IMR-90 (cell line): ENCODE measurements around the gene GPR15. TPM values are rescaled to one million over a fixed set of nuclear protein-coding genes. Genes with fewer than 3 reads are reported as not detected.

Source experiments
- ATAC-seq: fragments of 200-7000 bp; cut with Tn5 transposase; 2 replicates; pipeline ENCODE4 v1.9.1; 2020; ENCODE audit warnings: low read depth, mild to moderate bottlenecking, moderate library complexity
- BruUV-seq: library from RNA; stranded (reverse); fragments of 400-500 nt; replicated peaks from 2 replicates; lab custom pipeline; 2021; lab: Mats Ljungman, UMichigan
- CTCF ChIA-PET: fragments of 300-600 bp; formaldehyde crosslinking; extraction: SDS; loops from one replicate; lab custom pipeline; 2021; ENCODE audit warnings: antibody characterized with exemption; lab: Yijun Ruan, JAX
- POLR2A ChIA-PET: fragments of 300-600 bp; sonication (Branson Sonifier 250); formaldehyde crosslinking; loops from one replicate; lab custom pipeline; 2022; ENCODE audit warnings: antibody characterized with exemption; ENCODE audit not compliant: unreplicated experiment; lab: Charles Lee
- DNase-seq: peaks from one replicate; pipeline ENCODE4 v3.0.0; 2013
- H2AFZ ChIP-seq: replicated peaks from 2 replicates; pipeline ENCODE3; 2013; ENCODE audit warnings: low read length, mild to moderate bottlenecking; ENCODE audit not compliant: poor library complexity
- H2AK5ac ChIP-seq: 2 replicates; pipeline ENCODE4 v1.6.1; 2013; ENCODE audit warnings: low read depth, low read length, inconsistent platforms
- H2AK9ac ChIP-seq: replicated peaks from 2 replicates; pipeline ENCODE3; 2013; ENCODE audit warnings: mild to moderate bottlenecking, low read depth, low read length, moderate library complexity; ENCODE audit not compliant: poor library complexity
- H2BK120ac ChIP-seq: 2 replicates; pipeline ENCODE4 v1.6.1; 2013; ENCODE audit warnings: low read depth, low read length, inconsistent platforms
- H2BK15ac ChIP-seq: 3 replicates; pipeline ENCODE4 v1.6.1; 2013; ENCODE audit warnings: low read depth, low read length, inconsistent platforms
- H2BK20ac ChIP-seq: 2 replicates; pipeline ENCODE4 v1.6.1; 2013; ENCODE audit warnings: low read depth, mild to moderate bottlenecking, inconsistent platforms, low read length, moderate library complexity
- H2BK5ac ChIP-seq: 2 replicates; pipeline ENCODE4 v1.6.1; 2013; ENCODE audit warnings: mild to moderate bottlenecking, low read depth, low read length, inconsistent platforms; ENCODE audit not compliant: poor library complexity, severe bottlenecking
- H3K14ac ChIP-seq: replicated peaks from 2 replicates; pipeline ENCODE4 v1.6.1; 2013; ENCODE audit warnings: low read depth, low read length, inconsistent platforms
- H3K18ac ChIP-seq: 2 replicates; pipeline ENCODE4 v1.6.1; 2013; ENCODE audit warnings: low read depth, low read length, control low read depth
- H3K23ac ChIP-seq: 2 replicates; pipeline ENCODE4 v1.6.1; 2013; ENCODE audit warnings: low read depth, low read length, inconsistent platforms
- H3K27ac ChIP-seq: 2 replicates; pipeline ENCODE4 v1.5.1; 2013; ENCODE audit warnings: mild to moderate bottlenecking, control low read depth, low read length; ENCODE audit not compliant: insufficient read depth
- H3K27me3 ChIP-seq: 2 replicates; pipeline ENCODE4 v1.6.1; 2013; ENCODE audit warnings: low read length; ENCODE audit not compliant: control insufficient read depth, insufficient read depth
- H3K36me3 ChIP-seq: 2 replicates; pipeline ENCODE4 v1.6.1; 2013; ENCODE audit warnings: low read length, mixed read lengths; ENCODE audit not compliant: control insufficient read depth, insufficient read depth
- H3K4ac ChIP-seq: 2 replicates; pipeline ENCODE4 v1.6.1; 2013; ENCODE audit warnings: low read depth, low read length, inconsistent platforms
- H3K4me1 ChIP-seq: 2 replicates; pipeline ENCODE4 v1.6.1; 2013; ENCODE audit warnings: low read length, mixed read lengths; ENCODE audit not compliant: control insufficient read depth, insufficient read depth
- H3K4me2 ChIP-seq: 2 replicates; pipeline ENCODE4 v1.6.1; 2013; ENCODE audit warnings: low read depth, mild to moderate bottlenecking, control low read depth, low read length, moderate library complexity
- H3K4me3 ChIP-seq: 2 replicates; pipeline ENCODE4 v1.5.1; 2013; ENCODE audit warnings: low read depth, mild to moderate bottlenecking, control low read depth, low read length, moderate library complexity; ENCODE audit not compliant: insufficient read depth
- H3K56ac ChIP-seq: 2 replicates; pipeline ENCODE4 v1.6.1; 2013; ENCODE audit warnings: low read length, inconsistent platforms; ENCODE audit not compliant: insufficient read depth; ENCODE audit errors: extremely low read depth
- H3K79me1 ChIP-seq, 2 experiments: 2 replicates each; pipeline ENCODE4 v1.6.1; 2013; ENCODE audit warnings: low read length in 2 of 2, inconsistent platforms in 1 of 2, low read depth in 1 of 2
- H3K9ac ChIP-seq: 2 replicates; pipeline ENCODE4 v1.6.1; 2013; ENCODE audit warnings: low read depth, low read length, control low read depth
- H3K9me1 ChIP-seq: 2 replicates; pipeline ENCODE4 v1.6.1; 2013; ENCODE audit warnings: low read length, inconsistent platforms; ENCODE audit not compliant: insufficient read depth
- H3K9me3 ChIP-seq: 2 replicates; pipeline ENCODE4 v1.6.1; 2013; ENCODE audit warnings: low read length; ENCODE audit not compliant: control insufficient read depth, insufficient read depth
- H4K20me1 ChIP-seq: 2 replicates; pipeline ENCODE4 v1.6.1; 2013; ENCODE audit warnings: low read length, inconsistent platforms; ENCODE audit not compliant: insufficient read depth
- H4K5ac ChIP-seq: 2 replicates; pipeline ENCODE4 v1.6.1; 2013; ENCODE audit warnings: mild to moderate bottlenecking, low read depth, low read length, control low read depth
- H4K8ac ChIP-seq, 2 experiments: 2 replicates each; pipeline ENCODE4 v1.6.1; 2013; ENCODE audit warnings: low read depth in 2 of 2, low read length in 2 of 2, control low read depth in 1 of 2, inconsistent platforms in 1 of 2
- H4K91ac ChIP-seq: 2 replicates; pipeline ENCODE4 v1.6.1; 2013; ENCODE audit warnings: low read depth, low read length, inconsistent platforms; ENCODE audit not compliant: insufficient read depth
- CEBPB ChIP-seq: IDR thresholded peaks from 2 replicates; pipeline ENCODE4 v1.6.1; 2012; ENCODE audit warnings: low read depth, low read length, improper control_type of control experiment
- MAFK ChIP-seq: IDR thresholded peaks from 2 replicates; pipeline ENCODE4 v1.6.1; 2012; ENCODE audit warnings: low read depth, low read length, improper control_type of control experiment
- MXI1 ChIP-seq: IDR thresholded peaks from 2 replicates; pipeline ENCODE4 v1.6.1; 2012; ENCODE audit warnings: low read depth, mild to moderate bottlenecking, low read length, moderate library complexity, borderline replicate concordance
- NFE2L2 ChIP-seq: fragments of 150-350 bp; IDR thresholded peaks from 2 replicates; pipeline ENCODE4 v1.6.1; 2016; ENCODE audit warnings: low read depth, mild to moderate bottlenecking, low read length
- POLR2A ChIP-seq: IDR thresholded peaks from 2 replicates; pipeline ENCODE4 v1.6.1; 2012; ENCODE audit warnings: mild to moderate bottlenecking, low read depth, low read length
- SMC3 ChIP-seq: fragments of 150-350 bp; IDR thresholded peaks from 2 replicates; pipeline ENCODE4 v1.6.1; 2016; ENCODE audit warnings: low read depth, mild to moderate bottlenecking, antibody characterized with exemption, low read length, moderate library complexity
- WGBS, 2 experiments: methylation state at CpG; one replicate each; pipeline versions ENCODE4 v1.1.5 to v1.1.7; 2013; ENCODE audit warnings: missing lambda C conversion rate in 2 of 2; ENCODE audit not compliant: insufficient read length in 1 of 2; ENCODE audit errors: extremely low coverage in 2 of 2; 5-methylcytosine and 5-hydroxymethylcytosine counted together
- dilution Hi-C: fragments of 300-500 bp; cut with HindIII; formaldehyde crosslinking; loops from one replicate; pipeline ENCODE4 v1.14.3; 2018; ENCODE audit warnings: low sequenced_read_pairs; ENCODE audit not compliant: unreplicated experiment
- in situ Hi-C: fragments of 300-500 bp; cut with MboI; formaldehyde crosslinking; loops from 3 replicates; pipeline ENCODE4 v1.14.3; 2019; ENCODE audit warnings: low sequenced_read_pairs, inconsistent platforms, mixed read lengths
- intact Hi-C: fragments of 100-400 bp; cut with micrococcal nuclease; formaldehyde crosslinking; loops from 2 replicates; pipeline ENCODE4 v1.10.0; 2022
- polyA plus RNA-seq, 3 experiments: library from polyadenylated mRNA; depleted of rRNA; stranded (reverse); fragments of >200 nt; gene quantifications; 2 replicates each; pipeline ENCODE4 v1.2.3, GENCODE V29; 2012; ENCODE audit warnings: low replicate concordance in 1 of 3
- total RNA-seq: library from RNA; depleted of rRNA; stranded (reverse); fragments of >200 nt; gene quantifications from 2 replicates; pipeline ENCODE4 v1.2.3, GENCODE V29; 2012
- TF ChIP-seq, protein P1 (sequence below): conservative IDR thresholded peaks from 2 replicates; pipeline ENCODE4 v1.5.1; 2012; ENCODE audit warnings: mild to moderate bottlenecking, low read depth, low read length, improper control_type of control experiment

The GPR15 gene
- total and polyA plus RNA-seq, 2 of the 4 experiments (the other 2 are of a cell fraction), result not detected

DNA sequence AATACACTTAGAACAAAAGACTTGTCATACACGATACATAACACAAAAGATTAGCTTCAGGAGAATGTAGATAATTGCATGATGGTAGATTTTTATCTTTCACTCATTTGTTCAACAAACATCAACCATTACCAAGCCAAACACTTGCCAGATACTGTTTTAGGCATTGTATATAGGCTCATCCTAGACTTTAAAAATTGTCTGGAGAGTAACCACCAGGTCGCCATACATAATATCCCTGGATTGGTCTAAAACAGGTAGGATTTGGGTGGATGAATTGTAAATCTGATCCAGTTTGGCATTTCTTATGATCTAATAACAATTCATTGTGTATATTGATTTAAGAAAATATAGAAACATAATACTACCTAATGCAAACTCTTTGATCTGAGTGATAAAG lies 22.8 kb downstream of the GPR15 start:
- no peak overlapping the region for H2AK9ac ChIP-seq
- ATAC-seq, result no peak

More for the DNA sequence above, 22.8 kb downstream of the GPR15 start:
- TF ChIP-seq POLR2A, result no peak
- TF ChIP-seq MXI1, result no peak
- no peak for TF ChIP-seq MAFK
- TF ChIP-seq, protein P1, sequence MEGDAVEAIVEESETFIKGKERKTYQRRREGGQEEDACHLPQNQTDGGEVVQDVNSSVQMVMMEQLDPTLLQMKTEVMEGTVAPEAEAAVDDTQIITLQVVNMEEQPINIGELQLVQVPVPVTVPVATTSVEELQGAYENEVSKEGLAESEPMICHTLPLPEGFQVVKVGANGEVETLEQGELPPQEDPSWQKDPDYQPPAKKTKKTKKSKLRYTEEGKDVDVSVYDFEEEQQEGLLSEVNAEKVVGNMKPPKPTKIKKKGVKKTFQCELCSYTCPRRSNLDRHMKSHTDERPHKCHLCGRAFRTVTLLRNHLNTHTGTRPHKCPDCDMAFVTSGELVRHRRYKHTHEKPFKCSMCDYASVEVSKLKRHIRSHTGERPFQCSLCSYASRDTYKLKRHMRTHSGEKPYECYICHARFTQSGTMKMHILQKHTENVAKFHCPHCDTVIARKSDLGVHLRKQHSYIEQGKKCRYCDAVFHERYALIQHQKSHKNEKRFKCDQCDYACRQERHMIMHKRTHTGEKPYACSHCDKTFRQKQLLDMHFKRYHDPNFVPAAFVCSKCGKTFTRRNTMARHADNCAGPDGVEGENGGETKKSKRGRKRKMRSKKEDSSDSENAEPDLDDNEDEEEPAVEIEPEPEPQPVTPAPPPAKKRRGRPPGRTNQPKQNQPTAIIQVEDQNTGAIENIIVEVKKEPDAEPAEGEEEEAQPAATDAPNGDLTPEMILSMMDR, result no peak
- TF ChIP-seq SMC3, result no peak
- no peak for TF ChIP-seq CEBPB
- TF ChIP-seq NFE2L2, result no peak
- Histone ChIP-seq H3K4me3 (no peak overlapping the region), H3K9me3 (no peaks in the 10 kb centered on the region), H3K27ac (no peak overlapping the region), H3K23ac (no peak overlapping the region), H3K9me1 (no peaks in the 10 kb centered on the region), H4K20me1 (no peaks in the 10 kb centered on the region), H3K4me1 (no peaks in the 10 kb centered on the region), H3K27me3 (peaks cover 17% of the 10 kb centered on the region), H2AK5ac (no peak overlapping the region), H3K56ac (no peak overlapping the region), H3K14ac (no peak overlapping the region), H4K8ac (no peak overlapping the region), H3K79me1 (no peaks in the 10 kb centered on the region), H2BK5ac (no peak overlapping the region), H3K4me2 (no peak overlapping the region), H3K4ac (no peak overlapping the region), H4K91ac (no peak overlapping the region), H2BK15ac (no peak overlapping the region), H3K18ac (no peak overlapping the region), H2BK20ac (no peak overlapping the region), H4K5ac (no peak overlapping the region), H3K9ac (no peak overlapping the region), H3K36me3 (no peaks in the 10 kb centered on the region), H2BK120ac (no peak overlapping the region), H2AFZ (no peak overlapping the region)
- dilution Hi-C loops (no loop called here), in situ Hi-C loops (loop anchor here (25.0 kb wide), 1 partner anchor 217 kb away; no protein-coding TSS in a partner anchor), intact Hi-C loops (no loop called here)
- POLR2A ChIA-PET, result no interaction called here
- no peak for DNase-seq
- CTCF ChIA-PET, result no interaction called here
- BruUV-seq, result no TSS peak
- no CpG with 5 or more reads among the region's 2 CpGs for WGBS, 2 experiments
